ENCODE results near the gene SLC25A11. TPM values are rescaled to one million over a fixed set of nuclear protein-coding genes. Genes with fewer than 3 reads are reported as not detected.
"Not testable (repeated sequence)": the region's sequence is repeated elsewhere in the genome, so short reads cannot be mapped to it uniquely, and the experiment has no call there.

Gene SLC25A11
- total and polyA plus RNA-seq, 4 donors = 34.8 to 72.1 (median 54.2) TPM

GRCh38 chr17:4908711-4909496 is 30.9 kb downstream of the SLC25A11 start:
- WGBS, 2 donors = 20 to 21% methylated on average over 20 of the region's 20 CpGs
- no peak overlapping the region for H3K4me3 ChIP-seq
- H3K36me3 ChIP-seq (ENCODE audit: control insufficient read depth in 4 of 4, insufficient read depth in 4 of 4, low read length in 4 of 4) = no peaks in the 10 kb centered on the region
- DNase-seq (peak; percentile 90 to 95 (median 93)), ATAC-seq (ENCODE audit: insufficient read depth, low FRiP score) (peak; percentile 97)
- H3K9me3 ChIP-seq (ENCODE audit: control insufficient read depth in 4 of 4, insufficient read depth in 3 of 4, low read length in 3 of 4) = no peaks in the 10 kb centered on the region
- peak; percentile 82 for TF ChIP-seq CTCF (IDR thresholded peaks at IDR 0.05; ENCODE audit: control extremely low read depth, extremely low read depth)
- peaks cover 0 to 7% (median 5%) of the 10 kb centered on the region in 3 donors for H3K27me3 ChIP-seq (ENCODE audit: control insufficient read depth in 3 of 3, insufficient read depth in 3 of 3, low read length in 2 of 3)
- peaks cover 0 to 9% (median 5%) of the 10 kb centered on the region in 5 donors for H3K4me1 ChIP-seq (ENCODE audit: control insufficient read depth in 5 of 5, insufficient read depth in 5 of 5, low read length in 5 of 5)
- peak overlapping the region in 1 of 2 donors; percentile 84 for H3K27ac ChIP-seq (ENCODE audit: low read depth in 1 of 2, low read length in 1 of 2)
- peak overlapping the region in 1 of 2 donors; percentile 62 for H3K9ac ChIP-seq (ENCODE audit: insufficient read depth in 1 of 2, low read length in 2 of 2)

- peak in 1 of 3 donors; percentile 14 for DNase-seq
Measured at GRCh38 chr17:4908301-4908700, 31.5 kb downstream of the SLC25A11 start.

GRCh38 chr17:4906642-4907041 is 33.2 kb downstream of the SLC25A11 start:
- H3K9ac ChIP-seq (ENCODE audit: insufficient read depth in 1 of 2, low read length in 2 of 2); H3K9me3 ChIP-seq (ENCODE audit: control insufficient read depth in 4 of 4, insufficient read depth in 3 of 4, low read length in 3 of 4); DNase-seq; H3K27ac ChIP-seq (ENCODE audit: low read depth in 1 of 2, low read length in 1 of 2); ATAC-seq (ENCODE audit: insufficient read depth, low FRiP score); H3K4me3 ChIP-seq; H3K36me3 ChIP-seq (ENCODE audit: control insufficient read depth in 4 of 4, insufficient read depth in 4 of 4, low read length in 4 of 4): not testable (repeated sequence)
- Histone ChIP-seq H3K27me3 (ENCODE audit: control insufficient read depth in 3 of 3, insufficient read depth in 3 of 3, low read length in 2 of 3) (peaks cover 0 to 13% (median 8%) of the 10 kb centered on the region in 3 donors), H3K4me1 (ENCODE audit: control insufficient read depth in 5 of 5, insufficient read depth in 5 of 5, low read length in 5 of 5) (peaks cover 0 to 15% (median 7%) of the 10 kb centered on the region in 5 donors)

More at GRCh38 chr17:4908301-4908700, 31.5 kb downstream of the SLC25A11 start:
- ATAC-seq (ENCODE audit: insufficient read depth, low FRiP score) = no peak
- peaks cover 0 to 9% (median 5%) of the 10 kb centered on the region in 5 donors for H3K4me1 ChIP-seq (ENCODE audit: control insufficient read depth in 5 of 5, insufficient read depth in 5 of 5, low read length in 5 of 5)
- H3K36me3 ChIP-seq (ENCODE audit: control insufficient read depth in 4 of 4, insufficient read depth in 4 of 4, low read length in 4 of 4) = no peaks in the 10 kb centered on the region
- no peak for TF ChIP-seq CTCF (IDR thresholded peaks at IDR 0.05; ENCODE audit: control extremely low read depth, extremely low read depth)
- WGBS, 2 donors = 54 to 68% methylated on average over 10 of the region's 10 CpGs
- H3K27me3 ChIP-seq (ENCODE audit: control insufficient read depth in 3 of 3, insufficient read depth in 3 of 3, low read length in 2 of 3) = peaks cover 0 to 7% (median 7%) of the 10 kb centered on the region in 3 donors
- no peak overlapping the region for H3K4me3 ChIP-seq
- H3K9me3 ChIP-seq (ENCODE audit: control insufficient read depth in 4 of 4, insufficient read depth in 3 of 4, low read length in 3 of 4) = no peaks in the 10 kb centered on the region
- no peak overlapping the region for H3K9ac ChIP-seq (ENCODE audit: insufficient read depth in 1 of 2, low read length in 2 of 2)
- peak overlapping the region in 1 of 2 donors; percentile 84 for H3K27ac ChIP-seq (ENCODE audit: low read depth in 1 of 2, low read length in 1 of 2)

GRCh38 chr17:4903051-4903818 is 36.6 kb downstream of the SLC25A11 start, which contains the start of gene CHRNE:
CHRNE (minus strand) TSS chr17:4903098; CDS start chr17:4903063, 35 bp downstream.
- 6 to 11% methylated on average over 10 of the region's 10 CpGs for WGBS, 2 donors
- Histone ChIP-seq H3K27ac (ENCODE audit: low read depth in 1 of 2, low read length in 1 of 2) (peak within 1 kb of the TSS in 1 of 2 donors; percentile 81), H3K36me3 (ENCODE audit: control insufficient read depth in 4 of 4, insufficient read depth in 4 of 4, low read length in 4 of 4) (no peaks in the 10 kb centered on the region), H3K27me3 (ENCODE audit: control insufficient read depth in 3 of 3, insufficient read depth in 3 of 3, low read length in 2 of 3) (peaks cover 0 to 41% (median 19%) of the 10 kb centered on the region in 3 donors), H3K4me3 (no peak within 1 kb of the TSS), H3K9ac (ENCODE audit: insufficient read depth in 1 of 2, low read length in 2 of 2) (no peak within 1 kb of the TSS), H3K4me1 (ENCODE audit: control insufficient read depth in 5 of 5, insufficient read depth in 5 of 5, low read length in 5 of 5) (peaks cover 0 to 15% (median 9%) of the 10 kb centered on the region in 5 donors), H3K9me3 (ENCODE audit: control insufficient read depth in 4 of 4, insufficient read depth in 3 of 4, low read length in 3 of 4) (no peaks in the 10 kb centered on the region)
- ATAC-seq (ENCODE audit: insufficient read depth, low FRiP score) (no peak), DNase-seq (peak; percentile 74 to 87 (median 78))
- TF ChIP-seq CTCF (IDR thresholded peaks at IDR 0.05; ENCODE audit: control extremely low read depth, extremely low read depth) = peak; percentile 69

Data from lung (tissue), 12 donors.